Activated naive CD4-positive, alpha-beta T cell treated with anti-CD3 and anti-CD28 coated beads, Interleukin-2, amount 10 ng/mL, durations not matched to agents 7 days and 5 days (primary cell): ENCODE measurements around the gene BOC.

Experiments
- CTCF ChIA-PET: fragments of 350-600 bp; sonication (Branson Sonifier 250); formaldehyde crosslinking; loops from one replicate; lab custom pipeline; 2021; ENCODE audit warnings: antibody characterized with exemption; lab: Charles Lee
- DNase-seq: peaks from one replicate; pipeline ENCODE4 v3.0.0-alpha.2; 2020
- H3K27ac Mint-ChIP-seq: one replicate; pipeline ENCODE4 v1.8.0; 2021; ENCODE audit warnings: mild to moderate bottlenecking, moderate library complexity, mixed read lengths
- H3K27me3 Mint-ChIP-seq: one replicate; pipeline ENCODE4 v1.8.0; 2021; ENCODE audit warnings: mild to moderate bottlenecking, mixed read lengths
- H3K36me3 Mint-ChIP-seq: one replicate; pipeline ENCODE4 v1.8.0; 2021; ENCODE audit warnings: mixed read lengths
- H3K4me1 Mint-ChIP-seq: one replicate; pipeline ENCODE4 v1.8.0; 2021; ENCODE audit warnings: mixed read lengths
- H3K4me3 Mint-ChIP-seq: one replicate; pipeline ENCODE4 v1.8.0; 2021; ENCODE audit warnings: mild to moderate bottlenecking, moderate library complexity, mixed read lengths
- H3K9me3 Mint-ChIP-seq: one replicate; pipeline ENCODE4 v1.8.0; 2021; ENCODE audit warnings: mixed read lengths

BOC gene

DNA sequence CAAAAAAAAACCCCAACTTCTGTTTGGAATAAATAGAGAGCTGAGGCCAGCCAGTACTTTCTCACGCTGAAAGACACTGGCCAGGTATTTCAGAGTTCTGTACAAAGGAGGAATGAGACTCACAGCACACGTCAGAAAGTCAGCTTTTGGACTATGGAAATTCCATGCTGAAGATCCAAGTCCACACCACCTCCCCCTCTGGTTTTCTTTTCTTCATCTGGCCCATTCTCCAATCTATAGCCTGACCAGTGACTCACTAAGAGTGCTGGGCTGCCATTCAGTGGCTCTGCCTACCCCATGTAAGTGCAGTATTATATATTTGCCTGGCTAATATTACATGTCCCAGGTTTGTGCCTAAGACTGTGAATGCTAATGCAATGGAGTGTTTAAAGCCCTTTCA lies 13.9 kb downstream of the BOC start:
- Mint-ChIP-seq H3K4me3 (no peak overlapping the region), H3K36me3 (no peaks in the 10 kb centered on the region), H3K27ac (no peak overlapping the region), H3K4me1 (peaks cover 18% of the 10 kb centered on the region), H3K9me3 (no peaks in the 10 kb centered on the region), H3K27me3 (peaks cover 38% of the 10 kb centered on the region)
- CTCF ChIA-PET: no interaction called here
- DNase-seq: no peak

DNA sequence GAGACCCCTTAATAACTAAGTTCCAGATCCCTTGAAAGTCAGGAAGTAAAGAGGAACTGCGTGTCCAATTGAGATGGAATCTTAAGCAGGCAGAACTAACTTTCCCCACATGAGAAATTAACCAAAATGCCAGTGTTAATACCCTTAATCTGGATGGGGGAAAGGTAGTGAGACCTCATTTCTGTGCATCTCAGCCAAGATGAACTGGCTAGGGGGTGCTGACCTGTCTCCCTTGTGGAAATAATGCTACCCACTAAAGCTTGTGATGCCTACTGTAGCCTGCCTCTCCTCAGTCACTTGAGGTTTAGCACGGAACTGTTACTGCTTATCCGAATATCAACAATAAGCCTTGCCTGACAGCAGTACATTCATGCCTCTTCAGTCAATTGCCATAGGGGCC lies 15.1 kb downstream of the BOC start:
- no peak overlapping the region for H3K4me3 Mint-ChIP-seq
- no peak overlapping the region for H3K27ac Mint-ChIP-seq
- CTCF ChIA-PET: no interaction called here
- peaks cover 18% of the 10 kb centered on the region for H3K4me1 Mint-ChIP-seq
- H3K36me3 Mint-ChIP-seq: no peaks in the 10 kb centered on the region
- no peak for DNase-seq
- peaks cover 29% of the 10 kb centered on the region for H3K27me3 Mint-ChIP-seq
- H3K9me3 Mint-ChIP-seq: no peaks in the 10 kb centered on the region

DNA sequence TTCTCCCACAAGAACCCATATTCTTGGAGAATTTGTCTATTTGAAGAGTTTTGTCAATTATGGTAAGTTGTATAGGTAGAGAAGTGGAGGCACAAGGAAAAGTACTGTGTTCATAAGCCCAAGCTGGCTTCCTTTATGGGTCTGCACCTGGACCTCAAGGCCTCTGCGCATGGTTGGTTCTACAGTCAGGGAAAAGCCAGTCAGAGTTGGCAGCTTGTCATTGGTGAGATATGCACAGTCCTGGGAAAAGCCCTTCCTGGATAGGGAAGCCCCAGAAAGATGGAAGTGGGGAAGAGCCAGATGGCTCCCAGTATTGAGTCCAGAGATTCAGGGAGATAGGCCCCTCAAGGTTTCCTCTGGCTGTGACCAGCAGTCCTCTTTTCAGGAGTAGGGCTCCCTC lies 15.8 kb downstream of the BOC start:
- Mint-ChIP-seq H3K9me3 (no peaks in the 10 kb centered on the region), H3K36me3 (no peaks in the 10 kb centered on the region), H3K4me3 (no peak overlapping the region), H3K27ac (no peak overlapping the region), H3K4me1 (peaks cover 18% of the 10 kb centered on the region), H3K27me3 (peaks cover 23% of the 10 kb centered on the region)
- CTCF ChIA-PET: no interaction called here
- DNase-seq: no peak

DNA sequence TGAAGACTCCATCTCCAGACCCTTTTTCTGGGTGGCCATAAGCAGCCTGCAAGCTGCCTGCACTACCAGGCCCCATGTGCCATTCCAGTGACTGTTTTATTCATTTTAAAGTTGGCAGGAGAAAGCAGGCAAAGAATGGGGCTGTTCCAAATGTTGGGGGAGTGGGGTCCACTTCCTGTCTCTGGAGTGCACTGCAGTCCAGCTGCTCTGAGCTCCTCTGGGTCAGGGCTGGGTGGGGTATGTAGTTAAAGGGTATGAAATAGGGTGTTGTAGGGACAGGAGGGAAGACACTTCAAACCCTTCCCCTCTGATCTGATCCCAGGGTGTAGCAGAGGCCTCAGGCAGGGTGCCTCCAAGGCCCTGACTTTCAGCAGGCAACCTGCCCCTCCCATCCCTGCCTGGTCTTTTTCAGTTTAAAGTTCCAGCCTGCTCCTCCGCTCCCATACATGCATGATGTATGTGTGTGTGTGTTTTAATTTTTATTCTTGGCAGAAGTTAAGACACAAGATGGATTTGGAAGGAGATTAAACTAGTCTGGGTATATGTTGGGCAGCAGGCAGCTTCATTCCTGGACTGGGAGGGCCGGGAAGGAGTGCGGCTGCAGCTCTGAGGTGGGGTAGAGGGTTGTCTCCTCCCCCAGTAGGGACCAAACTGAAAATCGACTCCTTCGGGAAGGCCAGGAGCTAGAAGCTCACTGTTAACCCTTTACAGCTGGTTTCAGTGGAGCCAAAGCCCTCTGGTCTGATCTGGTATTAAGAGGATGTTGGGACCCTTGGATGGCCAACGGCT lies 17.3 kb downstream of the BOC start:
- H3K27ac Mint-ChIP-seq: no peak overlapping the region
- H3K4me3 Mint-ChIP-seq: no peak overlapping the region
- H3K36me3 Mint-ChIP-seq: no peaks in the 10 kb centered on the region
- peaks cover 13% of the 10 kb centered on the region for H3K27me3 Mint-ChIP-seq
- H3K9me3 Mint-ChIP-seq: no peaks in the 10 kb centered on the region
- no peak for DNase-seq
- peaks cover 6% of the 10 kb centered on the region for H3K4me1 Mint-ChIP-seq
- CTCF ChIA-PET: no interaction called here

DNA sequence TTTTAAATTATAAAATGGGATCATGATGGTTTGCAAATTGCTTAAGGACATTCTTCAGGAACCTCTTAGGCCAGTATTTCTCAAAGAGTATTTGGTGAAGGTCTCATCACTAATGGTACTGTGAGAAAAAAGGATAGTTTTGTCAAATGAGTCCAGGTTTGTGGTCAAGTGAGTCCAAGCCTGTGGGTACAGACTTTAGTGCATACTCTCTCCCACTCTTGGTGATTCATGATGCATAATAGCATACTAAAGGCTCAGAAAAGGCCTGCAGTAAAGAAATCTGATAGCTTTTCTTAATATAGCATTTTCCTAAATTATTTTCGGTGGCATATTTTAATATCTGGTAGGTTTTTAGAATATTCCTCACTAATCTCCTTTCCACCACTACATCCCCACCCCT lies 20.0 kb downstream of the BOC start:
- no peak for DNase-seq
- no peak overlapping the region for H3K4me3 Mint-ChIP-seq
- CTCF ChIA-PET: interaction anchor here (1.4 kb wide), 1 partner anchor 57 kb away, joined by 3 read pairs; no protein-coding TSS in a partner anchor
- H3K36me3 Mint-ChIP-seq: no peaks in the 10 kb centered on the region
- no peak overlapping the region for H3K27ac Mint-ChIP-seq
- no peaks in the 10 kb centered on the region for H3K9me3 Mint-ChIP-seq
- H3K27me3 Mint-ChIP-seq: no peaks in the 10 kb centered on the region
- no peaks in the 10 kb centered on the region for H3K4me1 Mint-ChIP-seq

DNA sequence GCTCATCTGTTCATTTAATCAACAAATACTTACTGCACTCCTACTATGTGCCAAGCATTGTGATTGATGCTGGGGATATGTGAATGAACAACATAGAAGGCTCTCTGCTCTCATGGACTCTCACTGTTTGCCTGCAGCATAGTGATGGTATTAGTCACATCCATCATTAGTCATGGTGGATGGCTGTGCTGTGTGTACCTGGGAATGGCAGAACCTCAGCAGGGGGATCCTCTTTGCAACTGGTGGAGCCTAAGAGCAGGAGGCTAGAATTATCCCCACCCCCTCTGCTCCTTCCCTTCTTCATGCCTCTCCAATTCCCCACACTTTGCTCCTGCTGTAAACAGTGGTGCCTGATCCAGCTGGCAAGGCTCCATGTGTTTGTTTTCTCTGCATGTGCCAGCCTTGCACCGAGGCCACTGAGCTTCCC lies 20.5 kb downstream of the BOC start:
- no peaks in the 10 kb centered on the region for H3K4me1 Mint-ChIP-seq
- H3K36me3 Mint-ChIP-seq: no peaks in the 10 kb centered on the region
- DNase-seq: no peak
- no peaks in the 10 kb centered on the region for H3K9me3 Mint-ChIP-seq
- CTCF ChIA-PET: interaction anchor here (1.4 kb wide), 1 partner anchor 56 kb away, joined by 3 read pairs; no protein-coding TSS in a partner anchor
- H3K27ac Mint-ChIP-seq: no peak overlapping the region
- no peak overlapping the region for H3K4me3 Mint-ChIP-seq
- H3K27me3 Mint-ChIP-seq: no peaks in the 10 kb centered on the region

DNA sequence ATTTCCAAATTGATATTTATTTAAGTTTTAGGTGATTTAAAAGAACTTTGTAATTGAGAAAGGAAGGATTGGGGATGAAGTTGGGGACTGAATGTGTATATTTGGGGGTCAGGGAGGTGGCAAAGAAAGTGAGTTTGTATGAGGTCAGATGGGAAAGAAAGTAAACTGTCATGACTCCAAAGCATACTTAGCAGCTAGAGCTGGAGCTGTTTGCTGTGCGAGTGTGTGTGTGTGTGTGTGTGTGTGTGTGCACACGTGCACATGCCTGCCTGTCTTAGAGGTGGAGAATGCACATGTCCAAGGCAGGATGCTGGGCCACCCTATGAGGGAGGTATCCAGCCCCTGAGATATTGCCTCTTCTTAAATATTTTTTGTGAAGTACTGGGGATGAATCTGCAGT lies 21.0 kb downstream of the BOC start:
- no peak for DNase-seq
- CTCF ChIA-PET: interaction anchor here (1.0 to 1.4 kb wide), 2 partner anchors 12 to 56 kb away, joined by 3 read pairs; no protein-coding TSS in a partner anchor
- Mint-ChIP-seq H3K4me3 (no peak overlapping the region), H3K4me1 (no peaks in the 10 kb centered on the region), H3K27ac (no peak overlapping the region), H3K9me3 (no peaks in the 10 kb centered on the region), H3K27me3 (peaks cover 4% of the 10 kb centered on the region), H3K36me3 (no peaks in the 10 kb centered on the region)

DNA sequence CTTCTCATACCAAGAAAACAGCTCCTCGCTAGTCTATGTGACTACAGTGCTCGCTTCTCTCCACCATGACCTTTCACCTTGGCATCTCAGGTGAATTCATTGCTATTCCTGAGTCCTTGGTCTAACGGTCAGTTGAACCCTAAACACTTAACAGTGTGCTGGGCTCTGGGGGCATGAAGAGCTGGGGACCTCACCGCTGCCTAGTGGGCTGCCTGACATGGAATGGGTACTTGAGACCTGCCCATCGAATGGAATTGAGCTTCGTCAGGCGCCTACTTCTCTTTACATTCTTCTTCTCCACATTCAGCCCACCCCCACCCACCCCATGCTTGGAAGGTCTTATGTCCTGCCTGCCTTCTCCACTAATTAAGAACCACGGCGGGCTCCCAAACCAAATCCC lies 22.1 kb downstream of the BOC start:
- DNase-seq: no peak
- H3K4me1 Mint-ChIP-seq: no peaks in the 10 kb centered on the region
- no peaks in the 10 kb centered on the region for H3K36me3 Mint-ChIP-seq
- no peaks in the 10 kb centered on the region for H3K9me3 Mint-ChIP-seq
- H3K4me3 Mint-ChIP-seq: no peak overlapping the region
- CTCF ChIA-PET: interaction anchor here (1.0 kb wide), 1 partner anchor 11 kb away, joined by 3 read pairs; no protein-coding TSS in a partner anchor
- no peak overlapping the region for H3K27ac Mint-ChIP-seq
- H3K27me3 Mint-ChIP-seq: peaks cover 4% of the 10 kb centered on the region

DNA sequence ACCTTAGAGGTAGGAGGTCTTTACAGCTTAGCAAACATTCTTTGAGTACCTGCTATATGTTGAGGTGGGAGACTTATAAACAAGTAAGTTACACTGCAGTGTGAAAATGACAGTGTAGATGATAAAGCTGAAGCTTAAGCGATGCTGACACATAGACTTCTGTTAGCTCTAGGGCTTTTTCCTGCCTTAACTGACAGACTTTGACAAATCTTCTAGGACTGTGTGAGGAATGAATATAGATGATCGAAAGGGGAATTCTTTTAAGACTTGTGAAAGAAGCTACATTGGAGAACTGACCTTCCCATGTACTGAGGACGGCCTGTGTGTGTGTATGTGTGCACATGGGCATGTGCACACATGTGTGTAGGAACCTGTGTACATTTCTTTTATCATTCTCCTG lies 22.7 kb downstream of the BOC start:
- Mint-ChIP-seq H3K27me3 (peaks cover 4% of the 10 kb centered on the region), H3K36me3 (no peaks in the 10 kb centered on the region), H3K9me3 (no peaks in the 10 kb centered on the region), H3K27ac (no peak overlapping the region), H3K4me3 (no peak overlapping the region), H3K4me1 (no peaks in the 10 kb centered on the region)
- no peak for DNase-seq
- CTCF ChIA-PET: no interaction called here

DNA sequence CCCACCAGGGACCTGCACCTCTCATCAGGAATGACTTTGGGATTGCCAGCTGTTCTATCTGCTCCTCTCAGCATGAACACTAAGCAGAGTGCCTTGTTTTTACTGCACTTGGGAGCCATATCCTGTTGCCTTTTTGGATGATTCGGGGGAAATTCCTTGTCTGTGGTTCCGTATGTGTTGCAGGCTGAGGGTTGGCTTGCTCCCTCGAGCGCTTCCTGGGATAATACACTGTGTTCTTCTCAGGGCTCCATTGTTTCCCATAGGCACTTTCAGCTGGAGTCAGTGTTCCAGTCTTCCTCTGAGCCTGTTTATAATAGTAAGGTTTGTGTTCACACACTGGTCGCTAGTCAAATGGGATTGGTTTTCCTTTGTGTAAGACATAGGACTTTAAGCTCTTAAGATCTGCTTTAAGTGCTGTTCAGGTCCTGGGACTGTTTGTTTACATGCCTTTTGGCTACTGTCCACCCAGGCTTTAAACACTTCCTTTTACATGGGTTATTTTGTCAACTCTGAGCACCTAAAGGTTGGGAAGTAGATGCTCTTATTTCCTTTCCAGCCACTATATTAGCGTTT lies 23.4 kb downstream of the BOC start:
- no peaks in the 10 kb centered on the region for H3K4me1 Mint-ChIP-seq
- peaks cover 10% of the 10 kb centered on the region for H3K27me3 Mint-ChIP-seq
- no peaks in the 10 kb centered on the region for H3K9me3 Mint-ChIP-seq
- no peak overlapping the region for H3K27ac Mint-ChIP-seq
- H3K36me3 Mint-ChIP-seq: no peaks in the 10 kb centered on the region
- CTCF ChIA-PET: no interaction called here
- no peak for DNase-seq
- no peak overlapping the region for H3K4me3 Mint-ChIP-seq

DNA sequence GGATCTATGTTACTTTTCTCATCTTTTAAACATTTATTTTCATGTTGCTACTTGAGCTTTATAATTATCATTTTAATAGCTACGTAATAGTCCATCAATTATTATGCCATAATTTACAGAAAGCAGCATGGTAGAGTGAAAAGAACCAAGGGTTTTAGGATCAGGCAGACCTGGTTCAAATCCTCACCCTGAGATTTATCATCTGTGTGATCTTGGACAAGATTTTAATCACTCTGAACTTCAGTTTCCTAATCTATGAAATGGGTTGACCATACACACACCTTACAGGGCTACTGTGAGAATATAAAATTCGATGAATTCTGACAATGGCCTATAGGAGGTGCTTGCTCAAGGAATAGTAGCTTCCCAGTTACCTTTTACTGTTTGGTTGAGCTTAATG lies 27.1 kb downstream of the BOC start:
- no peak for DNase-seq
- Mint-ChIP-seq H3K4me1 (peaks cover 11% of the 10 kb centered on the region), H3K36me3 (no peaks in the 10 kb centered on the region), H3K27me3 (peaks cover 31% of the 10 kb centered on the region), H3K27ac (no peak overlapping the region), H3K9me3 (no peaks in the 10 kb centered on the region), H3K4me3 (no peak overlapping the region)
- CTCF ChIA-PET: no interaction called here

DNA sequence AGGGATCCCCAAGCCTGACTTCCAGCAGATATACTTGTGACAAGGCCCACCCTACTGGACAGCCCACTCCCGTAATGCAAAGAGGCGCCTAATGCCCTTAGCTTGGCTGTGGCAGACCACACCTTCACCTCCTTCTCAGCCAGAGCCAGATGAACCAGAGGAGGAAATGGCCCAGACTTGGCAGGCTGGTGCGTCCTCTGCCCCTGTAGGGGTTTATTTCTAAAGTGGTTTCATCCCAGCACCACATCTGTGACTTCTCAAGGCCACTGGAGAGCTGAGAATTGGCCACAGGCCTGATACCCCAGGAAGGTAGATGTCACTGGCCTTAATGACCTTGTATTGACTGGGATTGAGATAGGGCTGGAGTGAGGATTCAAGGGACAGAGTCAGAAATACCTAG lies 29.5 kb downstream of the BOC start:
- Mint-ChIP-seq H3K27ac (no peak overlapping the region), H3K4me1 (peaks cover 11% of the 10 kb centered on the region), H3K4me3 (no peak overlapping the region), H3K27me3 (peaks cover 39% of the 10 kb centered on the region), H3K36me3 (no peaks in the 10 kb centered on the region), H3K9me3 (no peaks in the 10 kb centered on the region)
- CTCF ChIA-PET: no interaction called here
- DNase-seq: no peak

DNA sequence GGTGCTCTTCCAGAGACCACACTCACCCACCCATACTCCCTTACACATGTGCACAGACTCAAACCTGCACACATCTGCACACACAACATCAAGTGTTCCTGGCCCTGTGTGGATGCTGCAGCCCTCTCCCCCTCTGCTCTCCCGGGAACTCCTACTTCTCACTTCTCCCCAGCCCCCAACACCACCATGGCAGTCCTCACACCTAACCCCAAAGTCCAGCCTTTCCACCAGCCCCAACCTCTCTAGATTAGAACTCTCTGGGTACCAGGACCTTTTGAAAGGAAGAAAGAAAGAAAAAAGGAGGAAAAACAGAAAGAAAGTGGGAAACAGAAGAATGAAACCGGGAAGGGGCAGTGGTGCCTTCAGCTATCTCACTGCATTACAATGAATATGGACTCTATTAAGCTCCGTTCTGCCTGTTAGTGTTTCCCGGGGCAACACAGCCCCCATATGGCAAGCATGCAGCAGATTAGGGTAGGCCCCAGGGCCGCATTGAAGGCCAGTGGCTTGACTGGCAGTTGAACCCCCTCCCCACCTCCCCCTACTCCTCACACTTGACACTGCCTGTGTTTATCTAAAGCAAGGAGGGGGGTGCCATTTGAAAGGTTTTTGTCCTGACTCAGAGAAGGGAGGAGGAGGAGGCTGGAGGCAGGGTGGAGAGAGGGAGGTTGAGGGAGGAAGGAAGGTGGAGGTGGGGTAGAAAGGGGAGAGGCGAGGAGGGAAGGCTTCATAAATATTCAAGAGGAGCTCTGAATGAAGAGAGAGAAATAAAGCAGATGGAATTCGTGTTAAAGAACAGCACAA lies 30.1 kb downstream of the BOC start:
- Mint-ChIP-seq H3K4me1 (peaks cover 11% of the 10 kb centered on the region), H3K27me3 (peaks cover 39% of the 10 kb centered on the region), H3K27ac (no peak overlapping the region), H3K9me3 (no peaks in the 10 kb centered on the region), H3K4me3 (no peak overlapping the region), H3K36me3 (no peaks in the 10 kb centered on the region)
- CTCF ChIA-PET: no interaction called here
- DNase-seq: no peak

DNA sequence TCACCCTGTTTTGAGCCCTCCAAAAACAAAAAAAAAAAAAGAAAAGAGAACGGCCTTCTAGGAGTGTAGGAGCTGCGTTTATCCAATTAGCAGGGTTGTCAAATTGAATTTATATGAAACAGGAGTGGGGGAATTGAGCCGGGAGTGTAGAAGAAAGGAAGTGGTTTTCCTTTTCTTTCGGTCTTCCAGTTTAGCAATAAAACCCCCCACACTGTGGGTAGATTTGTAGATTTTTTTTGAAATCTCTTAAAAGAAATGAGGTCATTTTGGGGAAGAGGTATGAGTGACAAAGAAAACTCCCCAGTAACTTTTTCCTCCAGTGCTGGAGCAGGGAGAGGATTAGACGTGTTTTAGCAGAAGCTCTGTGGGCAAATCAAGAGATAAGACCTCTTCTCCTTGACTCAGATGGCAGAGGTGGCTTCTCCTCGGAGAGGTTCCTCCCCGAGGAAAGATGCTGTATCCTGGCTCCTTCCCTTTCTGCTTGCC lies 30.8 kb downstream of the BOC start:
- peaks cover 38% of the 10 kb centered on the region for H3K27me3 Mint-ChIP-seq
- no peak overlapping the region for H3K4me3 Mint-ChIP-seq
- no peak overlapping the region for H3K27ac Mint-ChIP-seq
- CTCF ChIA-PET: no interaction called here
- DNase-seq: no peak
- peaks cover 11% of the 10 kb centered on the region for H3K4me1 Mint-ChIP-seq
- no peaks in the 10 kb centered on the region for H3K9me3 Mint-ChIP-seq
- no peaks in the 10 kb centered on the region for H3K36me3 Mint-ChIP-seq
